IMR-90 (cell line): Measurements from ENCODE around the gene ZC3H12D. TPM values are rescaled to one million over a fixed set of nuclear protein-coding genes. Genes with fewer than 3 reads are reported as not detected.

Source experiments
- ATAC-seq: fragments of 200-7000 bp; cut with Tn5 transposase; 2 replicates; pipeline ENCODE4 v1.9.1; 2020; ENCODE audit warnings: low read depth, mild to moderate bottlenecking, moderate library complexity
- BruUV-seq: library from RNA; stranded (reverse); fragments of 400-500 nt; replicated peaks from 2 replicates; lab custom pipeline; 2021; lab: Mats Ljungman, UMichigan
- CTCF ChIA-PET: fragments of 300-600 bp; formaldehyde crosslinking; extraction: SDS; loops from one replicate; lab custom pipeline; 2021; ENCODE audit warnings: antibody characterized with exemption; lab: Yijun Ruan, JAX
- POLR2A ChIA-PET: fragments of 300-600 bp; sonication (Branson Sonifier 250); formaldehyde crosslinking; loops from one replicate; lab custom pipeline; 2022; ENCODE audit warnings: antibody characterized with exemption; ENCODE audit not compliant: unreplicated experiment; lab: Charles Lee
- DNase-seq: peaks from one replicate; pipeline ENCODE4 v3.0.0; 2013
- H2AFZ ChIP-seq: replicated peaks from 2 replicates; pipeline ENCODE3; 2013; ENCODE audit warnings: low read length, mild to moderate bottlenecking; ENCODE audit not compliant: poor library complexity
- H2AK5ac ChIP-seq: 2 replicates; pipeline ENCODE4 v1.6.1; 2013; ENCODE audit warnings: low read depth, low read length, inconsistent platforms
- H2AK9ac ChIP-seq: replicated peaks from 2 replicates; pipeline ENCODE3; 2013; ENCODE audit warnings: mild to moderate bottlenecking, low read depth, low read length, moderate library complexity; ENCODE audit not compliant: poor library complexity
- H2BK120ac ChIP-seq: 2 replicates; pipeline ENCODE4 v1.6.1; 2013; ENCODE audit warnings: low read depth, low read length, inconsistent platforms
- H2BK15ac ChIP-seq: 3 replicates; pipeline ENCODE4 v1.6.1; 2013; ENCODE audit warnings: low read depth, low read length, inconsistent platforms
- H2BK20ac ChIP-seq: 2 replicates; pipeline ENCODE4 v1.6.1; 2013; ENCODE audit warnings: low read depth, mild to moderate bottlenecking, inconsistent platforms, low read length, moderate library complexity
- H2BK5ac ChIP-seq: 2 replicates; pipeline ENCODE4 v1.6.1; 2013; ENCODE audit warnings: mild to moderate bottlenecking, low read depth, low read length, inconsistent platforms; ENCODE audit not compliant: poor library complexity, severe bottlenecking
- H3K14ac ChIP-seq: replicated peaks from 2 replicates; pipeline ENCODE4 v1.6.1; 2013; ENCODE audit warnings: low read depth, low read length, inconsistent platforms
- H3K18ac ChIP-seq: 2 replicates; pipeline ENCODE4 v1.6.1; 2013; ENCODE audit warnings: low read depth, low read length, control low read depth
- H3K23ac ChIP-seq: 2 replicates; pipeline ENCODE4 v1.6.1; 2013; ENCODE audit warnings: low read depth, low read length, inconsistent platforms
- H3K27ac ChIP-seq: 2 replicates; pipeline ENCODE4 v1.5.1; 2013; ENCODE audit warnings: mild to moderate bottlenecking, control low read depth, low read length; ENCODE audit not compliant: insufficient read depth
- H3K27me3 ChIP-seq: 2 replicates; pipeline ENCODE4 v1.6.1; 2013; ENCODE audit warnings: low read length; ENCODE audit not compliant: control insufficient read depth, insufficient read depth
- H3K36me3 ChIP-seq: 2 replicates; pipeline ENCODE4 v1.6.1; 2013; ENCODE audit warnings: low read length, mixed read lengths; ENCODE audit not compliant: control insufficient read depth, insufficient read depth
- H3K4ac ChIP-seq: 2 replicates; pipeline ENCODE4 v1.6.1; 2013; ENCODE audit warnings: low read depth, low read length, inconsistent platforms
- H3K4me1 ChIP-seq: 2 replicates; pipeline ENCODE4 v1.6.1; 2013; ENCODE audit warnings: low read length, mixed read lengths; ENCODE audit not compliant: control insufficient read depth, insufficient read depth
- H3K4me2 ChIP-seq: 2 replicates; pipeline ENCODE4 v1.6.1; 2013; ENCODE audit warnings: low read depth, mild to moderate bottlenecking, control low read depth, low read length, moderate library complexity
- H3K4me3 ChIP-seq: 2 replicates; pipeline ENCODE4 v1.5.1; 2013; ENCODE audit warnings: low read depth, mild to moderate bottlenecking, control low read depth, low read length, moderate library complexity; ENCODE audit not compliant: insufficient read depth
- H3K56ac ChIP-seq: 2 replicates; pipeline ENCODE4 v1.6.1; 2013; ENCODE audit warnings: low read length, inconsistent platforms; ENCODE audit not compliant: insufficient read depth; ENCODE audit errors: extremely low read depth
- H3K79me1 ChIP-seq, 2 experiments: 2 replicates each; pipeline ENCODE4 v1.6.1; 2013; ENCODE audit warnings: low read length in 2 of 2, inconsistent platforms in 1 of 2, low read depth in 1 of 2
- H3K9ac ChIP-seq: 2 replicates; pipeline ENCODE4 v1.6.1; 2013; ENCODE audit warnings: low read depth, low read length, control low read depth
- H3K9me1 ChIP-seq: 2 replicates; pipeline ENCODE4 v1.6.1; 2013; ENCODE audit warnings: low read length, inconsistent platforms; ENCODE audit not compliant: insufficient read depth
- H3K9me3 ChIP-seq: 2 replicates; pipeline ENCODE4 v1.6.1; 2013; ENCODE audit warnings: low read length; ENCODE audit not compliant: control insufficient read depth, insufficient read depth
- H4K20me1 ChIP-seq: 2 replicates; pipeline ENCODE4 v1.6.1; 2013; ENCODE audit warnings: low read length, inconsistent platforms; ENCODE audit not compliant: insufficient read depth
- H4K5ac ChIP-seq: 2 replicates; pipeline ENCODE4 v1.6.1; 2013; ENCODE audit warnings: mild to moderate bottlenecking, low read depth, low read length, control low read depth
- H4K8ac ChIP-seq, 2 experiments: 2 replicates each; pipeline ENCODE4 v1.6.1; 2013; ENCODE audit warnings: low read depth in 2 of 2, low read length in 2 of 2, control low read depth in 1 of 2, inconsistent platforms in 1 of 2
- H4K91ac ChIP-seq: 2 replicates; pipeline ENCODE4 v1.6.1; 2013; ENCODE audit warnings: low read depth, low read length, inconsistent platforms; ENCODE audit not compliant: insufficient read depth
- BHLHE40 ChIP-seq: fragments of 150-350 bp; IDR thresholded peaks from 2 replicates; pipeline ENCODE4 v1.6.1; 2016; ENCODE audit warnings: mild to moderate bottlenecking, low read depth, low read length
- CHD1 ChIP-seq: IDR thresholded peaks from 2 replicates; pipeline ENCODE4 v1.6.1; 2012; ENCODE audit warnings: low read depth, low read length, improper control_type of control experiment
- ELK1 ChIP-seq: fragments of 150-350 bp; IDR thresholded peaks from 2 replicates; pipeline ENCODE4 v1.6.1; 2016; ENCODE audit warnings: low read depth, mild to moderate bottlenecking, low read length, moderate library complexity, borderline replicate concordance
- FOS ChIP-seq: fragments of 150-350 bp; IDR thresholded peaks from 2 replicates; pipeline ENCODE4 v1.6.1; 2016; ENCODE audit warnings: low read depth, low read length
- MAFK ChIP-seq: IDR thresholded peaks from 2 replicates; pipeline ENCODE4 v1.6.1; 2012; ENCODE audit warnings: low read depth, low read length, improper control_type of control experiment
- MAZ ChIP-seq: IDR thresholded peaks from 2 replicates; pipeline ENCODE4 v1.6.1; 2012; ENCODE audit warnings: low read depth, mild to moderate bottlenecking, low read length, improper control_type of control experiment, moderate library complexity, borderline replicate concordance
- MXI1 ChIP-seq: IDR thresholded peaks from 2 replicates; pipeline ENCODE4 v1.6.1; 2012; ENCODE audit warnings: low read depth, mild to moderate bottlenecking, low read length, moderate library complexity, borderline replicate concordance
- POLR2A ChIP-seq: IDR thresholded peaks from 2 replicates; pipeline ENCODE4 v1.6.1; 2012; ENCODE audit warnings: mild to moderate bottlenecking, low read depth, low read length
- RAD21 ChIP-seq: IDR thresholded peaks from 2 replicates; pipeline ENCODE4 v1.6.1; 2012; ENCODE audit warnings: low read length, improper control_type of control experiment
- RCOR1 ChIP-seq: IDR thresholded peaks from 2 replicates; pipeline ENCODE4 v1.6.1; 2012; ENCODE audit warnings: mild to moderate bottlenecking, low read length, improper control_type of control experiment; ENCODE audit not compliant: insufficient replicate concordance
- RFX5 ChIP-seq: IDR thresholded peaks from 2 replicates; pipeline ENCODE4 v1.8.0; 2012; ENCODE audit warnings: low read depth, mild to moderate bottlenecking, low read length, moderate library complexity
- USF2 ChIP-seq: fragments of 150-350 bp; IDR thresholded peaks from 2 replicates; pipeline ENCODE4 v1.6.1; 2017; ENCODE audit warnings: mild to moderate bottlenecking, antibody characterized with exemption, low read length, low read depth
- WGBS, 2 experiments: methylation state at CpG; one replicate each; pipeline versions ENCODE4 v1.1.5 to v1.1.7; 2013; ENCODE audit warnings: missing lambda C conversion rate in 2 of 2; ENCODE audit not compliant: insufficient read length in 1 of 2; ENCODE audit errors: extremely low coverage in 2 of 2; 5-methylcytosine and 5-hydroxymethylcytosine counted together
- dilution Hi-C: fragments of 300-500 bp; cut with HindIII; formaldehyde crosslinking; loops from one replicate; pipeline ENCODE4 v1.14.3; 2018; ENCODE audit warnings: low sequenced_read_pairs; ENCODE audit not compliant: unreplicated experiment
- in situ Hi-C: fragments of 300-500 bp; cut with MboI; formaldehyde crosslinking; loops from 3 replicates; pipeline ENCODE4 v1.14.3; 2019; ENCODE audit warnings: low sequenced_read_pairs, inconsistent platforms, mixed read lengths
- intact Hi-C: fragments of 100-400 bp; cut with micrococcal nuclease; formaldehyde crosslinking; loops from 2 replicates; pipeline ENCODE4 v1.10.0; 2022
- polyA plus RNA-seq, 3 experiments: library from polyadenylated mRNA; depleted of rRNA; stranded (reverse); fragments of >200 nt; gene quantifications; 2 replicates each; pipeline ENCODE4 v1.2.3, GENCODE V29; 2012; ENCODE audit warnings: low replicate concordance in 1 of 3
- total RNA-seq: library from RNA; depleted of rRNA; stranded (reverse); fragments of >200 nt; gene quantifications from 2 replicates; pipeline ENCODE4 v1.2.3, GENCODE V29; 2012

Gene ZC3H12D
- total and polyA plus RNA-seq, 2 of the 4 experiments (the other 2 are of a cell fraction) = under 0.01 to 0.12 TPM

- TF ChIP-seq FOS = no peak
Measured at GRCh38 chr6:149449831-149450678, 34.8 kb downstream of the ZC3H12D start (continued).

- Histone ChIP-seq H4K91ac (no peak overlapping the region), H2BK15ac (no peak overlapping the region), H4K8ac (no peak overlapping the region), H3K4ac (no peak overlapping the region), H3K56ac (no peak overlapping the region), H3K4me1 (peaks cover 4% of the 10 kb centered on the region), H3K9me3 (no peaks in the 10 kb centered on the region), H3K23ac (no peak overlapping the region), H2AK9ac (no peak overlapping the region), H3K9me1 (peaks cover 5% of the 10 kb centered on the region; the same call in 1 of the 2 replicates), H3K9ac (no peak overlapping the region), H3K4me3 (no peak overlapping the region), H3K4me2 (no peak overlapping the region), H3K27me3 (peaks cover 17% of the 10 kb centered on the region; the same call in 1 of the 2 replicates), H3K27ac (no peak overlapping the region), H2BK120ac (no peak overlapping the region), H4K5ac (no peak overlapping the region), H4K20me1 (no peaks in the 10 kb centered on the region), H3K36me3 (no peaks in the 10 kb centered on the region), H3K14ac (no peak overlapping the region), H3K79me1 (no peaks in the 10 kb centered on the region), H3K18ac (no peak overlapping the region), H2BK20ac (no peak overlapping the region), H2AK5ac (no peak overlapping the region), H2AFZ (no peak overlapping the region), H2BK5ac (no peak overlapping the region)
- ChIA-PET POLR2A (no interaction called here), CTCF (interaction anchor here (0.6 to 0.7 kb wide), 2 partner anchors 367 to 633 kb away, joined by 3 to 7 read pairs; no protein-coding TSS in a partner anchor)
- DNase-seq (no peak), ATAC-seq (no peak)
- BruUV-seq = no TSS peak
- 83% methylated on average over 2 of the region's 5 CpGs; no CpG with 5 or more reads in 1 of the 2 experiments for WGBS, 2 experiments
- dilution Hi-C loops = no loop called here
- in situ Hi-C loops = no loop called here
- intact Hi-C loops = no loop called here
- no peak for TF ChIP-seq CHD1
- TF ChIP-seq RFX5 = no peak
- no peak for TF ChIP-seq MAZ
- no peak for TF ChIP-seq POLR2A
- TF ChIP-seq USF2 = no peak
- TF ChIP-seq FOS = no peak
- no peak for TF ChIP-seq BHLHE40
- no peak for TF ChIP-seq ELK1
- no peak for TF ChIP-seq RAD21
- TF ChIP-seq RCOR1 = no peak
- no peak for TF ChIP-seq MXI1
- TF ChIP-seq MAFK = no peak
Measured at GRCh38 chr6:149448821-149449453, 35.9 kb downstream of the ZC3H12D start.
